ENCODE data around the gene UQCRC2.
"Not testable (repeated sequence)": the region's sequence is repeated elsewhere in the genome, so short reads cannot be mapped to it uniquely, and the experiment has no call there.

UQCRC2 gene

DNA sequence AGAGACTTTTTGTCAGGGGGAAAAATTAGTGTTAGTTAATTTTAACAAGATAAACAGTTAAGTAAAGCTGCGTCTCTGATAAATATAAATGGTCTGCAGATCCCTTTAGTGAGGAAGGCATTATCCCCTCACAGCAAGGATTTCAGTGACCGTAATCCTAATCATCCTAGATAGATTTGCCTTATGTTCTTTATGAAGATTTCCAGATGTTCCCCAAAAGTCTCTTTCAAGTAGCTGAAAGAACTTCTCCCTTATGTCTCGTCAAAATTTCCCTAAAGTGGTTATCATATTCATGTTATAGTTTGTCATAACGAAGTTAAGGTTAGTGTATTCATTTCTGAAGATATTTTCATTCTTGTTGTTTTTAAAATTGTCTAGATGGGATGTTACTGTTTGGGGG, 60.3 kb downstream of the UQCRC2 start:
- H3K9me3 Mint-ChIP-seq, result no peaks in the 10 kb centered on the region
- no peaks in the 10 kb centered on the region for H3K27me3 Mint-ChIP-seq
- H3K4me3 Mint-ChIP-seq, result no peak overlapping the region
- peaks cover 5% of the 10 kb centered on the region for H3K36me3 Mint-ChIP-seq (ENCODE audit: low read depth)
- H3K4me1 Mint-ChIP-seq (ENCODE audit: low read depth), result peaks cover 81% of the 10 kb centered on the region
- no peak overlapping the region for H3K27ac Mint-ChIP-seq

DNA sequence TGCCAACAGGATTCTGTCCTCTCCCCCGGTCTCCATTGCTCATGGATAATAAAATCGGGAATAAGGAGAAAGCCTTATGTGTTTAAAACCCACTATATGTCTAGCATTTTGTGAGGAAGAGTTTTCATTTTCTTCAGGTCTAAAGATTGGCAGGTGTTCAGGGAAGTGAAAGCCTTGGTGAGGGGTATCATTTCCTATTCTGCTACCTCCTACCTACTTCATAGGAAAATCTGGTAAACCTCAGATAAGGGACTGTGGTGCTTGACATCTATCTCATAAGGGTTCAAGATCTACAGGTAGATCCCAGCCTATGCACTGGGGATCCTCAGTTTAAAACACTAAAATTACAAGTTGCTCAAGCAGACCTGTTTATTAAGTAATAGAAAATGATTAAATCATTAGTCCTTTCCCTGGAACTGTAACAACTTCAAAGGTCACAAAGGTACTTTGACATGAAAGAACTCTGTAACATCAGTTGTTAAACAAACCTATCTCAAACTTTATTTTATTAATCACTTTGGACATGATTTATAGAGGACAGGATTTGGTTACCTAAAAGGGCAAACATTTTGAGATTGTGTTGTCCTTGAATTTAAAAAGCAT, 61.2 kb downstream of the UQCRC2 start:
- Mint-ChIP-seq H3K4me3 (no peak overlapping the region), H3K27ac (no peak overlapping the region), H3K36me3 (ENCODE audit: low read depth) (peaks cover 5% of the 10 kb centered on the region), H3K4me1 (ENCODE audit: low read depth) (peaks cover 81% of the 10 kb centered on the region), H3K27me3 (no peaks in the 10 kb centered on the region), H3K9me3 (no peaks in the 10 kb centered on the region)

- peaks cover 68% of the 10 kb centered on the region for H3K4me1 Mint-ChIP-seq (ENCODE audit: low read depth)
- H3K27me3 Mint-ChIP-seq, result no peaks in the 10 kb centered on the region
- no peaks in the 10 kb centered on the region for H3K9me3 Mint-ChIP-seq
- no peak overlapping the region for H3K4me3 Mint-ChIP-seq
- no peaks in the 10 kb centered on the region for H3K36me3 Mint-ChIP-seq (ENCODE audit: low read depth)
- H3K27ac Mint-ChIP-seq, result no peak overlapping the region
Measured at GRCh38 chr16:22016927-22017326, 63.8 kb downstream of the UQCRC2 start.

DNA sequence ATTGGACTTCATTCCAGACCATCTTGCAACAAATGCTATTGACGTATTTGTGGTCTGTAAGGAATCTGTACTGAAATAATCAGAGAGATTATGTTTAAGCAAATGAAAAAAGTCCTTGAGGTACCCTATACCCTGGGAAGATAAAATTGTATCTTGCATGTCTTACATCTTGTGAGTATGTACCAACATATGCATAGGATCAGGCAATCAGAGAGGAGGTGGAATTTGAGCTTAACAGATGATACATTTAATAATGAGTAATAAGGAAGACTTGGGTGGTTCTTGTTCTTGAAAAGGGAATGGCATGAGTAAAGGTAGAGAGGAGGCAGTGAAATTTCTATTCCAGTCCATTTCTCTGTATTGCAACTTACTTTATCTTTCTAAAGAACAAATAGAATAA, 65.4 kb downstream of the UQCRC2 start:
- H3K4me1 Mint-ChIP-seq (ENCODE audit: low read depth), result peaks cover 51% of the 10 kb centered on the region
- no peaks in the 10 kb centered on the region for H3K36me3 Mint-ChIP-seq (ENCODE audit: low read depth)
- H3K27ac Mint-ChIP-seq, result no peak overlapping the region
- H3K9me3 Mint-ChIP-seq, result no peaks in the 10 kb centered on the region
- no peaks in the 10 kb centered on the region for H3K27me3 Mint-ChIP-seq
- H3K4me3 Mint-ChIP-seq, result no peak overlapping the region

DNA sequence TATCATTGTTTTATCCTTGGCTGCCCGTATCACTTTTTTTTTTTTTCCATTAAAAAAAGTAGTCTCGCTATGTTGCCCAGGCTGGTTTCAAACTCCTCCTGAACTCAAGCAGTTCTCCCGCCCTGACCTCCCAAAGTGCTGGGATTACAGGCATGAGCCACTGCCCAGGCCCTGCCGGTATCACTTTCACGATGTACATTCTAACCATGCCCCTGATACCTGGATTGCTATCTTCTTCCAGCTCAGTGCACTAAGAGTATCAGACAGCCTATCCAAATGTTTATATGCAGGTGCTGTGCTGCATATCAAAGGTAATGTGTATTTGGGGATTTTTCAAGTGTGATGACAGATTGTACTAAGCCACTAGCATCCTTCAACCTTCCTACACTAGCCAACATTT, 69.0 kb downstream of the UQCRC2 start:
- Mint-ChIP-seq H3K36me3 (ENCODE audit: low read depth) (no peaks in the 10 kb centered on the region), H3K4me3 (no peak overlapping the region), H3K27me3 (no peaks in the 10 kb centered on the region), H3K27ac (no peak overlapping the region), H3K4me1 (ENCODE audit: low read depth) (peaks cover 34% of the 10 kb centered on the region), H3K9me3 (no peaks in the 10 kb centered on the region)

DNA sequence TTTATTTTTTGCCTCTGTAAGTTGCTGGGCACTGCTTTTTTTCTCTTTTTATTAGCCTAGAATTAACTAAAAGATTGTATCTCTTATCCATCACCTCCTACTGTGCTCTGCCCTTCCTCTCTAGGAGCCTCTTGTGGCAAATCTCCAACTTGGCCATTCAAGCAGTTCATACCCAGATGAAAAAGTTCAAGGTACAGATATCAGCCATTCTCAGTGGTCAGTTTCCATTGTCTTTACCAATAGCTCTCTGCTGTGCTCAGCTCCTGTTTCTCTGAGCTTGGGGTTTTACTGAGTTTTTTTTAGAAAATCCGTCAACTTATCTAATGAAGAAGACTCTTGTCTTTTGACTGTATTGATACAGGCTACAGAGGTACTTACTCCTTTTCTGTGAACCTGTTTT, 70.3 kb downstream of the UQCRC2 start:
- H3K4me3 Mint-ChIP-seq, result no peak overlapping the region
- H3K9me3 Mint-ChIP-seq, result no peaks in the 10 kb centered on the region
- H3K4me1 Mint-ChIP-seq (ENCODE audit: low read depth), result peaks cover 33% of the 10 kb centered on the region
- no peaks in the 10 kb centered on the region for H3K27me3 Mint-ChIP-seq
- no peaks in the 10 kb centered on the region for H3K36me3 Mint-ChIP-seq (ENCODE audit: low read depth)
- no peak overlapping the region for H3K27ac Mint-ChIP-seq

DNA sequence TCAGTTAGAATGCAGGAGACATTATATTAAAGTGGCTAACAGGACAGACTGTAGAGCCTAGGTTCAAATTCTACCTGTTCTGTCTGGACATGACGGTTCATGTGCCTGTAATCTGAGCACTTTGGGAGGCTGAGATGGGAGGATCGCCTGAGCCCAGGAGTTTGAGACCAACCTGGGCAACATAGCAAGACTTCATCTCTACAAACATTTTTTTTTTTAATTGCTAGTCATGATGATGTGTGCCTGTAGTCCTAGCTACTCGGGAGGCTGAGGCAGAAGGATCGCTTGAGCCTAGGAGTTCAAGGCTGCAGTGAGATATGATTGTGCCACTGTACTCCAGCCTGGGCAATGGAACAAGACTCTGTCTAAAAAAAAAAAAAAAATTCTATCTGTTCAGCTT, 71.6 kb downstream of the UQCRC2 start:
- H3K4me1 Mint-ChIP-seq (ENCODE audit: low read depth), result peaks cover 22% of the 10 kb centered on the region

GRCh38 chr16:22027633-22028032, 74.5 kb downstream of the UQCRC2 start:
- Mint-ChIP-seq H3K9me3 (peaks cover 3% of the 10 kb centered on the region), H3K27ac (no peak overlapping the region), H3K4me3 (no peak overlapping the region), H3K27me3 (no peaks in the 10 kb centered on the region), H3K4me1 (ENCODE audit: low read depth) (peaks cover 28% of the 10 kb centered on the region), H3K36me3 (ENCODE audit: low read depth) (peaks cover 20% of the 10 kb centered on the region)

More for the DNA sequence above, 71.6 kb downstream of the UQCRC2 start:
- H3K36me3 Mint-ChIP-seq (ENCODE audit: low read depth); H3K9me3 Mint-ChIP-seq; H3K27ac Mint-ChIP-seq; H3K27me3 Mint-ChIP-seq; H3K4me3 Mint-ChIP-seq: not testable (repeated sequence)

DNA sequence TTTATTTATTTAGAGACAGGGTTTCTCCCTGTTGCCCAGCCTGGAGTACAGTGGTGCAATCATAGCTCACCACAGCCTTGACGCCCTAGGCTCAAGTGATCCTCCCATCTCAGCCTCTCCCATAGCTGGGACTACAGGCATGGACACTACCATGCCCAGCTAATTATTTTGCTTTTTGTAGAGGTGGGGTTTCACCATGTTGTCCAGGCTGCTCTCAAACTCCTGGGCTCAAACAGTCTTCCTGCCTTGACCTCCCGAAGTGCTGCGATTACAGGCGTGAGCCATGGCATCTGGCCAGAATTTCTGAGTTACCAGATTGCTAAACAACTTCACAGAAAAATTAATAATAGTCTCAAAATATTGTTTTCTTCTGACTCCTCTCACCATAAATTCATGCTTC, 76.5 kb downstream of the UQCRC2 start:
- Mint-ChIP-seq H3K4me3 (no peak overlapping the region), H3K27ac (no peak overlapping the region), H3K27me3 (no peaks in the 10 kb centered on the region), H3K4me1 (ENCODE audit: low read depth) (peaks cover 35% of the 10 kb centered on the region), H3K36me3 (ENCODE audit: low read depth) (peaks cover 31% of the 10 kb centered on the region), H3K9me3 (peaks cover 3% of the 10 kb centered on the region)

DNA sequence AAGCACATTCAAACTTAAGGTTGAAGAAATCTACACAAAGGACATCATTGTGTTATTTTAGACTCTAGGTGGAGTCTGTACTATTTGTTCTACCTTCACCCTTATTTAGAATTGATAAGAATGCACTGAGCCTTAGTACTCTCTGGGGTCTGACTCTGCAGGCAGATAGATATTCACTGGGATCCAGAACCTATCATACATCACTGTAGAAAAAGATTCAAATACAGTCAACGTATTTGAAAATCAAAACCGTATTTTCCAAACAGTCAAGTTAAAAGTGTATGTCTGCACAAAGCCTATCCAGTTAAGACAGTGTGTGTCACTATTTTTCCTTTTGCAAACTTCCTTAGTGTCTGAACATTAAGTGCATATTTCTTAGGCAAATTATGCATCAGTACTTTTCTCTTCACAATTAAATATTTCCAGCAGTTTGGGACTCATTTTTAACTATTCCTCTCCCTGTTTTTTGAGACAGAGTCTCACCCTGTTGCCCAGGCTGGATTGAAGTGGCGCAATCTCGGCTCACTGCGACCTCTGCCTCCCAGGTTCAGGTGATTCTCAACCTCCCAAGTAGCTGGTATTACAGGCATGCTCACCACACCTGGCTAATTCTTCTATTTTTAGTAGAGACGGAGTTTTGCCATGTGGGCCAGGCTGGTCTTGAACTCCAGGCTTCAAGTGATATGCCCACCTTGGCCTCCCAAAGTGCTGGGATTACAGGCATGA, 77.1 kb downstream of the UQCRC2 start:
- H3K9me3 Mint-ChIP-seq, result peaks cover 3% of the 10 kb centered on the region
- H3K27ac Mint-ChIP-seq, result no peak overlapping the region
- no peaks in the 10 kb centered on the region for H3K27me3 Mint-ChIP-seq
- no peak overlapping the region for H3K4me3 Mint-ChIP-seq
- peaks cover 41% of the 10 kb centered on the region for H3K4me1 Mint-ChIP-seq (ENCODE audit: low read depth)
- peaks cover 35% of the 10 kb centered on the region for H3K36me3 Mint-ChIP-seq (ENCODE audit: low read depth)

GRCh38 chr16:22031483-22032083, 78.4 kb downstream of the UQCRC2 start:
- peaks cover 40% of the 10 kb centered on the region for H3K4me1 Mint-ChIP-seq (ENCODE audit: low read depth)
- H3K36me3 Mint-ChIP-seq (ENCODE audit: low read depth), result peaks cover 36% of the 10 kb centered on the region
- no peak overlapping the region for H3K4me3 Mint-ChIP-seq
- no peaks in the 10 kb centered on the region for H3K27me3 Mint-ChIP-seq
- H3K27ac Mint-ChIP-seq, result no peak overlapping the region
- H3K9me3 Mint-ChIP-seq, result peaks cover 3% of the 10 kb centered on the region

Data from stimulated activated naive CD8-positive, alpha-beta T cell treated with anti-CD3 and anti-CD28 coated beads, Interleukin-15, Interleukin-2, amounts not matched to agents 100 ng/mL and 50 ng/mL, for 24 hours (primary cell).